ENCODE results near the gene EMC7. TPM values are rescaled to one million over a fixed set of nuclear protein-coding genes. Genes with fewer than 3 reads are reported as not detected.

EMC7 gene
- total RNA-seq, 4 donors from 2014 or later, result 28.8 to 51.3 (median 43.1) TPM

DNA sequence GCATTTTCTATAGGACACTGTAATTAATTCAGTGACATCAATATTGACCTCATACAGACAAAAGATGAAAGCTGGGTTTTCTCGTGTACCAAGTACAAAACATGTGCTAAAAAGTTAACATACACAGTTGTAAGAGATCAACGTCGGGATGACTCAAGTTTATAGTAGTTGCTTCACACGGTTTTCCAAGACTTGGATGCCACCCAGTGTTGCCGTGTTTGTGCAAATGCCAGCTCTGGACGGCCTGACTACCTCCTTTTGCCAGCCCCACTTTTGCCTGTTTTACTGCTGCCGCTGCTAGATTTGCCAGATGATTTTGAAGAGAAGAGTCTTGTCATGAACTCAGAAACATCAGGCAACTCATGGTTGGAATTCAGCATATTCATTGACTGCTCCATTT is 17.6 kb downstream of the EMC7 start:
- peak in 1 of 2 donors; percentile 37 for DNase-seq (ENCODE audit: low spot score in 2 of 2)
- 36 to 37% methylated on average over 7 of the region's 7 CpGs for WGBS, 2 donors
- intact Hi-C loops (cut with DNase I; ENCODE audit: low total_unique reads), result no loop called here
- no peak overlapping the region for H3K4me3 ChIP-seq (ENCODE audit: low read depth, poor library complexity, severe bottlenecking)
- no peak for TF ChIP-seq POLR2A (IDR thresholded peaks at IDR 0.05)
- TF ChIP-seq, protein P1, sequence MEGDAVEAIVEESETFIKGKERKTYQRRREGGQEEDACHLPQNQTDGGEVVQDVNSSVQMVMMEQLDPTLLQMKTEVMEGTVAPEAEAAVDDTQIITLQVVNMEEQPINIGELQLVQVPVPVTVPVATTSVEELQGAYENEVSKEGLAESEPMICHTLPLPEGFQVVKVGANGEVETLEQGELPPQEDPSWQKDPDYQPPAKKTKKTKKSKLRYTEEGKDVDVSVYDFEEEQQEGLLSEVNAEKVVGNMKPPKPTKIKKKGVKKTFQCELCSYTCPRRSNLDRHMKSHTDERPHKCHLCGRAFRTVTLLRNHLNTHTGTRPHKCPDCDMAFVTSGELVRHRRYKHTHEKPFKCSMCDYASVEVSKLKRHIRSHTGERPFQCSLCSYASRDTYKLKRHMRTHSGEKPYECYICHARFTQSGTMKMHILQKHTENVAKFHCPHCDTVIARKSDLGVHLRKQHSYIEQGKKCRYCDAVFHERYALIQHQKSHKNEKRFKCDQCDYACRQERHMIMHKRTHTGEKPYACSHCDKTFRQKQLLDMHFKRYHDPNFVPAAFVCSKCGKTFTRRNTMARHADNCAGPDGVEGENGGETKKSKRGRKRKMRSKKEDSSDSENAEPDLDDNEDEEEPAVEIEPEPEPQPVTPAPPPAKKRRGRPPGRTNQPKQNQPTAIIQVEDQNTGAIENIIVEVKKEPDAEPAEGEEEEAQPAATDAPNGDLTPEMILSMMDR (IDR thresholded peaks at IDR 0.05), result no peak

DNA sequence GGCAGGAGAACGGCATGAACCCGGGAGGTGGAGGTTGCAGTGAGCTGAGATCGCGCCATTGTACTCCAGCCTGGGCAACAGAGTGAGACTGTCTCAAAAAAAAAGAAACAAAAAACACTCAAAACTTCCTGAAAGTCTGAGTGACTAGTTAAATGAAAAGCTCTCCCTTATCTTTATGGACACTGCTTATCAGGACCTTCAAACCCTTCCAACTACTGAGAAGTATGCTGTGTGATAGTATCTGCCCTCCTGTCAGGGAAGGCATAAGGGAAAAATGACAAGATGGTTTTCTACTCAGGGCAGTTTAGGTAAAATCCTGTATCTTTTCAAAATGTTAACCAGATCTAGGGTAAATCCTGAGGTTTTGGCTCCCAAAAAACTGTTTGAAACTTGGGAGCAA is 21.8 kb downstream of the EMC7 start:
- 83 to 87% methylated on average over 4 of the region's 4 CpGs for WGBS, 2 donors
- no peak for DNase-seq (ENCODE audit: low spot score in 2 of 2)
- no peak for TF ChIP-seq POLR2A (IDR thresholded peaks at IDR 0.05)
- TF ChIP-seq, protein P1 (IDR thresholded peaks at IDR 0.05), result no peak
- intact Hi-C loops (cut with DNase I; ENCODE audit: low total_unique reads), result no loop called here
- no peak overlapping the region for H3K4me3 ChIP-seq (ENCODE audit: low read depth, poor library complexity, severe bottlenecking)

DNA sequence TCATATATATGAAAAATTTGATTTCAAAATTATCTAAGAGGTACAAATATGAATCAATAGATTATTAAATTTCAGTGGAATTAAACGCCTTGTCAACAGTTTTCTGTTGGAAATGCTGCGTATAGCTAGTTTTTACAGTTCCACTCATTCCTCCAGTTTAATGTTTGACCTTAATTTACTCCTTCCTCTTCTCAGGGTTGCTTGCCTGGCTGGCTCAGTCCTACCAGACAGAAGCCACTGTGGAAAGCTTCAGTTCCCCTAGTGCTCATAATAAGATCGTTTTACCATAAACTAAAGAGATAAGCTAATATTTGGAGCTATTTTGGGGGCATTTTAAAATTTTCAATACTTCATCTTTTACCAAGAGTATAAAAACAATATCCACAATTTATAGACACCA is 22.8 kb downstream of the EMC7 start:
- WGBS, 2 donors, result 90 to 94% methylated on average over 3 of the region's 3 CpGs
- DNase-seq (ENCODE audit: low spot score in 2 of 2), result no peak
- intact Hi-C loops (cut with DNase I; ENCODE audit: low total_unique reads), result no loop called here
- H3K4me3 ChIP-seq (ENCODE audit: low read depth, poor library complexity, severe bottlenecking), result no peak overlapping the region
- no peak for TF ChIP-seq POLR2A (IDR thresholded peaks at IDR 0.05)
- TF ChIP-seq, protein P1 (IDR thresholded peaks at IDR 0.05), result no peak

DNA sequence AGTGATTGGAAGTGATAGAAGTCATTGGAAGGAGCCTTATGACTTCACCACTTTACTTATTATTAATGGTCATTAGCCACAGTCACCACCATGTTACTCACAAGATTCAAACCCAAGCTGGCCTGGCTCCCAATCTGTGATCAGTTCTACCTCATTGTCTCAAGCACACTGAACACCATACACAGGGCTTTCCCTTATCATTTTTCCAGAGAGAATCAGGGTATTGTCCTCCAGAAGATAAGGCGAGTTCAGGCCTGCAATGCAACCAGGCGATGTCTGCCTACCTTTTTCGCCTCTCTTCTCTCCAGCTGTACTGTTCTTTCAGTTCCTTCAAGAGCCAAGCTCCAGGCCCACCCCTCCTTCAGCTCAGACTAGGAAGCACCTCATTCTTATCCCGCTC is 24.9 kb downstream of the EMC7 start:
- no peak for TF ChIP-seq POLR2A (IDR thresholded peaks at IDR 0.05)
- TF ChIP-seq, protein P1 (IDR thresholded peaks at IDR 0.05), result no peak
- H3K4me3 ChIP-seq (ENCODE audit: low read depth, poor library complexity, severe bottlenecking), result no peak overlapping the region
- intact Hi-C loops (cut with DNase I; ENCODE audit: low total_unique reads), result no loop called here
- 74 to 84% methylated on average over 4 of the region's 4 CpGs for WGBS, 2 donors
- DNase-seq (ENCODE audit: low spot score in 2 of 2), result no peak

DNA sequence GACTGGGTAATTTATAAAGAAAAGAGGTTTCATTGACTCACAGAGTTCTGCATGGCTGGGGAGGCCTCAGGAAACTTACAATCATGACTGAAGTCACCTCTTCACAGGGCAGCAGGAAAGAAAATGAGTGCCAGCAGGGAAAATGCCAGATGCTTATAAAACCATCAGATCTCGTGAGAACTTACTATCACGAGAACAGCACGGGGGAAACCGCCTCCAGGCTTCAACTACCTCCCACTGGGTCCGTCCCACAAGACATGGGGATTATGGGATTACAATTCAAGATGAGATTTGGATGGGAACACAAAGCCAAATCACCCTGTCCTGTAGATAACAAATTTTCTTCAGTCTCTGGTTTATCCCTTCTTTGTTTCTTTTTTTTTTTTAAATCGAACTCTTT is 31.7 kb downstream of the EMC7 start:
- WGBS, 2 donors, result 81 to 84% methylated on average over 6 of the region's 6 CpGs
- no peak overlapping the region for H3K4me3 ChIP-seq (ENCODE audit: low read depth, poor library complexity, severe bottlenecking)
- intact Hi-C loops (cut with DNase I; ENCODE audit: low total_unique reads), result no loop called here
- TF ChIP-seq, protein P1 (IDR thresholded peaks at IDR 0.05), result no peak
- TF ChIP-seq POLR2A (IDR thresholded peaks at IDR 0.05), result no peak
- DNase-seq (ENCODE audit: low spot score in 2 of 2), result no peak

DNA sequence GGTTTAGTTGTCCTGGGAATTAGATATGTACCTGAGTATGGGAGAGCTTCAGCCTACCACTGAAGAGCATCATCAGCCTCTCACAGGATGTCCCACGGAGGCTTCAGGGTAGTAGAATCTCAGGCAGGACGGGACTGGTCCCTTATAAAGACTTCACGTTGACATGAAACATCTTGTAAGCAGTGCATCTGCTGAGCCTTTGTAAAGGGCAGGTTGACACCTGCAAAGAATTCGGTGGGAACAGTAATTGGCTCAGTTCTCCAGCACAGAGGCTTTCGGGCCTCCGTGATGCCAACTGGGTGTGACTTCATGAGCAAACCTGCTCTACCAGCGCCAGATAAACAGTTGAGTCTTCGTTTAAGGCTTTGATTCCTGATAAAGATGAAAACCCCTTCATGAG is 35.7 kb downstream of the EMC7 start:
- intact Hi-C loops (cut with DNase I; ENCODE audit: low total_unique reads), result loop anchor here (10.0 kb wide), 1 partner anchor 299 kb away; the partner anchor contains the start of gene LPCAT4
- 41 to 58% methylated on average over 8 of the region's 8 CpGs for WGBS, 2 donors
- no peak for TF ChIP-seq POLR2A (IDR thresholded peaks at IDR 0.05)
- TF ChIP-seq, protein P1 (IDR thresholded peaks at IDR 0.05), result no peak
- DNase-seq (ENCODE audit: low spot score in 2 of 2), result peak in 1 of 2 donors; percentile 75
- H3K4me3 ChIP-seq (ENCODE audit: low read depth, poor library complexity, severe bottlenecking), result no peak overlapping the region

Data from lower leg skin (tissue), 4 donors.